ENCODE data around the gene ELK1. TPM values are rescaled to one million over a fixed set of nuclear protein-coding genes. Genes with fewer than 3 reads are reported as not detected.

Gene ELK1
- total and polyA plus RNA-seq, 2 of the 8 experiments (the other 6 are each of a cell fraction or from before 2014, with no cell fraction given): 31.9 to 42.2 TPM

DNA sequence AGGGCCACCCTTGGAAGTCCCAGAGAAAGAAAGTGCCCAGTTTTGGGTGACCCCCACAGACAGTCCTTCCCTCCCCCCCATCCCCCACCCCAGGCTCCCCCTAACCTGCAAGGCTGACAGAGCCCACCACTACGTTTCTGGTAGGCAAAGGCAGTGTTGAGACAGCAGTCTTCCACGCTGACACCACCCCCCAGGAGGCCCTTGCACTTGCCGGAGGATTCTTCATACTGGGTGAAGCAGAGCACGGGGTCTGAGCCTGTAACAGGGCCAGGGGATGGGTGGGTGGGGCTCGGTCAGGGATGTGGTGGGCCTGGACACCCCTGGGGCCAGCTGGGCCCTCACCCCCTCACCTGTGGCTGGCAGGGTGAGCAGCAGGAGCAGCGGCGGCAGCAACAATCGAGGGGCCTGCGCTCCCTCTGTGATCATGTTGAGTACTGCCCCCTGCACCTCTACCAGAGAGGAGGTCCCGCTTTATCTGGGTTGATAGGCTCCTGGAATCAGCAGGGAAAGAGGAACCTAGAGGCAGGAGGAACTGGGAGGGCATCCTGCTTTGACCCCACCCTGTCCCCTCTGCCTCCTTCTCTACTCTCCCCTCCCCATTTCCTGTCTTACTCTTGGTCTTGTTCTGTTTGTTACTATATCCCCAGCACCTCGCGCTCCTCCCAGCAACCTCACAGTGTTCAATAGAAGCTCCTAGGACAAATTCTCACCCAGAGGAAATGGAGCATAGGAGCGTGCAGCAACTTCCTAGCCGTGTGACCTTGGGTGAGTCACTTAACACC, 20.8 kb downstream of the ELK1 start, which contains the start of gene CFP:
Gene CFP, minus strand, starts transcription at position 512 of the 782 bp plus-strand sequence. Its CDS starts 86 bp downstream, at position 426.
- 57% methylated on average over 6 of the region's 14 CpGs; no CpG with 5 or more reads in 1 of the 2 experiments for WGBS, 2 experiments (ENCODE audit: extremely low coverage in 1 of 2, insufficient coverage in 1 of 2, insufficient read length in 1 of 2, insufficient replicate concordance in 2 of 2, low coverage in 1 of 2, low lambda C conversion rate in 2 of 2, missing lambda C conversion rate in 1 of 2)
- FAIRE-seq: no peak
- H3K56ac ChIP-seq (replicated peaks; ENCODE audit: insufficient read length, low read depth, low read length): no peak within 1 kb of the TSS
- no peak for TF ChIP-seq EGR1 (IDR thresholded peaks at IDR 0.05; ENCODE audit: borderline replicate concordance, low read depth, low read length)
- TF ChIP-seq, protein P1, sequence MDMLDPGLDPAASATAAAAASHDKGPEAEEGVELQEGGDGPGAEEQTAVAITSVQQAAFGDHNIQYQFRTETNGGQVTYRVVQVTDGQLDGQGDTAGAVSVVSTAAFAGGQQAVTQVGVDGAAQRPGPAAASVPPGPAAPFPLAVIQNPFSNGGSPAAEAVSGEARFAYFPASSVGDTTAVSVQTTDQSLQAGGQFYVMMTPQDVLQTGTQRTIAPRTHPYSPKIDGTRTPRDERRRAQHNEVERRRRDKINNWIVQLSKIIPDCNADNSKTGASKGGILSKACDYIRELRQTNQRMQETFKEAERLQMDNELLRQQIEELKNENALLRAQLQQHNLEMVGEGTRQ (IDR thresholded peaks at IDR 0.05; ENCODE audit: low read length): no peak
- no peak for TF ChIP-seq JUN (IDR thresholded peaks at IDR 0.05; ENCODE audit: low read depth, low read length)
- TF ChIP-seq SUZ12 (IDR thresholded peaks at IDR 0.05; ENCODE audit: low read length): no peak
- TF ChIP-seq BRCA1 (IDR thresholded peaks at IDR 0.05; ENCODE audit: low read depth, low read length): no peak
- TF ChIP-seq ZNF274 (IDR thresholded peaks at IDR 0.05; ENCODE audit: borderline replicate concordance, extremely low read depth, low read length): no peak
- TF ChIP-seq SIX5 (IDR thresholded peaks at IDR 0.05; ENCODE audit: low read depth, low read length): no peak
- TF ChIP-seq RAD21 (IDR thresholded peaks at IDR 0.05 in 1 of 2, conservative IDR thresholded peaks at IDR 0.05 in 1 of 2; ENCODE audit: low read depth in 2 of 2, low read length in 2 of 2): no peak
- TF ChIP-seq JUND (IDR thresholded peaks at IDR 0.05; ENCODE audit: low read length): no peak
- TF ChIP-seq FOSL1 (IDR thresholded peaks at IDR 0.05; ENCODE audit: insufficient read depth, low read depth, low read length): no peak
- no peak for TF ChIP-seq GTF2F1 (IDR thresholded peaks at IDR 0.05; ENCODE audit: borderline replicate concordance, low read depth, low read length)

More for the DNA sequence above, 20.8 kb downstream of the ELK1 start, which contains the start of gene CFP:
- Histone ChIP-seq H3K36me3 (ENCODE audit: control insufficient read depth in 2 of 4, insufficient read depth in 4 of 4, low read length in 3 of 4) (no peaks in the 10 kb centered on the region; a peak in 1 of 8 replicates), H3K23me2 (ENCODE audit: low read depth, low read length) (no peaks in the 10 kb centered on the region), H4K8ac (ENCODE audit: extremely low read depth, insufficient read depth, low read length) (no peak within 1 kb of the TSS), H4K20me1 (replicated peaks in 1 of 2; ENCODE audit: control insufficient read depth in 1 of 2, insufficient read depth in 2 of 2, low read length in 2 of 2) (no peaks in the 10 kb centered on the region), H3K14ac (ENCODE audit: insufficient read length) (no peak within 1 kb of the TSS), H3K27ac (ENCODE audit: low read depth, low read length) (no peak within 1 kb of the TSS), H3K4ac (replicated peaks; ENCODE audit: insufficient read length, low read depth, low read length) (no peak within 1 kb of the TSS), H4K91ac (replicated peaks; ENCODE audit: insufficient read length, low read length) (no peak within 1 kb of the TSS), H3K9ac (replicated peaks in 1 of 4; ENCODE audit: extremely low read depth in 1 of 4, low read depth in 3 of 4, low read length in 3 of 4) (no peak within 1 kb of the TSS), H3K27me3 (replicated peaks in 1 of 4; ENCODE audit: control insufficient read depth in 3 of 4, extremely low read depth in 1 of 4, insufficient read depth in 3 of 4, low read length in 3 of 4) (no peaks in the 10 kb centered on the region), H2BK15ac (ENCODE audit: low read length) (no peak within 1 kb of the TSS), H3K79me2 (ENCODE audit: control insufficient read depth in 1 of 2, insufficient read depth in 2 of 2, low read length in 2 of 2) (no peaks in the 10 kb centered on the region), H3K4me2 (ENCODE audit: insufficient read depth in 1 of 2, low read depth in 2 of 2, low read length in 2 of 2) (no peak within 1 kb of the TSS; a peak in 1 of 4 replicates), H2AK5ac (ENCODE audit: low read depth, low read length) (no peak within 1 kb of the TSS), H2BK5ac (ENCODE audit: low read depth, low read length) (no peak within 1 kb of the TSS), H2BK20ac (ENCODE audit: low read length) (no peak within 1 kb of the TSS), H3K9me3 (ENCODE audit: insufficient read depth in 2 of 2, low read depth in 1 of 2, low read length in 1 of 2) (no peaks in the 10 kb centered on the region), H2AFZ (ENCODE audit: low read length) (no peak within 1 kb of the TSS), H3K18ac (ENCODE audit: extremely low read depth, low read length) (no peak within 1 kb of the TSS), H3K4me1 (replicated peaks in 1 of 4; ENCODE audit: control insufficient read depth in 3 of 4, insufficient read depth in 4 of 4, low read length in 3 of 4) (no peaks in the 10 kb centered on the region; a peak in 2 of 7 replicates), H3K23ac (ENCODE audit: insufficient read length) (no peak within 1 kb of the TSS), H3K4me3 (ENCODE audit: extremely low read depth in 1 of 4, insufficient read depth in 2 of 4, low read depth in 3 of 4, low read length in 4 of 4) (no peak within 1 kb of the TSS), H3K79me1 (ENCODE audit: low read depth, low read length) (no peaks in the 10 kb centered on the region), H4K5ac (ENCODE audit: insufficient read length, low read depth, low read length) (no peak within 1 kb of the TSS), H2BK120ac (replicated peaks; ENCODE audit: low read depth, low read length) (no peak within 1 kb of the TSS), H2BK12ac (ENCODE audit: low read depth, low read length) (no peak within 1 kb of the TSS)
- CTCF ChIA-PET (ENCODE audit: partially characterized antibody): interaction anchor here (0.7 to 2.6 kb wide), 7 partner anchors 8 to 60 kb away, joined by 3 to 14 read pairs (median 8); partner anchors contain the start of gene TIMP1
- POLR2A ChIA-PET (ENCODE audit: partially characterized antibody): interaction anchor here (0.6 to 1.6 kb wide), 5 partner anchors 15 to 150 kb away, joined by 3 to 5 read pairs (median 3); no protein-coding TSS in a partner anchor
- no peak for DNase-seq (ENCODE audit: low read depth in 1 of 2, low spot score in 2 of 2)

All from H1 (cell line).